NCI-H526 treated with DMSO at 0.1 percent for 48 hours (cell line): ENCODE measurements around the gene PCCA.
"Not testable (repeated sequence)": the region's sequence is repeated elsewhere in the genome, so short reads cannot be mapped to it uniquely, and the experiment has no call there.

Experiments
- DNase-seq: peaks from one replicate; lab custom pipeline; 2025; lab: John Stamatoyannopoulos, UW

PCCA gene

GRCh38 chr13:100141461-100141961 is 52.6 kb downstream of the PCCA start:
- not testable (repeated sequence) for DNase-seq

DNA sequence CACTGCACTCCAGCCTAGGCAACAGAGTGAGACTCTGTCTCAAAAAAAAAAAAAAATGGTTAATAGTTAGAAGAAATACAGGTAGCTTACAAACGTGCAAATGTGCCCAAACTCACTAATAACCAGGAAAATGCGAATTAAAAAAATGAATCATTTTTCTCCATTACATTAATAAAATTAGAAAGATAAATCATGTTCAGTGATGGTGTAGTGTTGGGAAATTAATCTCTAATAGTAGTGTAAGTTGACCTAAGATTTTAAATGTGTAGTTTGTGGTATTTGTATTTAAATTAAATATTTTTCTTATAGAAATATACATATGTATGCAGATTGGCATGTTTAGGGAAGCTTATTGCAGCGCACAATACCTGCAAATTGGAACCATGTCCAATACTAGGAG is 57.6 kb downstream of the PCCA start:
- no peak for DNase-seq

DNA sequence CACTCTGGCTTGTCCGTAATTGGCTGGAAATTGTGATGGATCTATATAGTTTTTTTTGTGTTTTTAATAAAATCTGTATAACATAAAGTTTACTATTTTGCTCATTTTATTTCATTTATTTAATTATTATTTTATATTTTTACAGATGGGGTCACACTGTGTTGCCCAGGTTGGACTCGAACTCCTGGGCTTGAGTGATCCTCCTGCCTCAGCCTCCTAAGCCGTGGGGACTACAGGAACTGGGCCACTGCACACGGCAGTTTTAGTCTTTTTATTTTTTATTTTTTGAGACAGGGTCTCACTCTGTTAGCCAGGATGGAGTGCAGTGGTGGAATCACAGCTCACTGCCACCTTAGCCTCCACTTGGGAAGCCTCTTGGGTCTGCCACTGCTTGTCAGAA is 58.9 kb downstream of the PCCA start:
- DNase-seq = no peak

- no peak for DNase-seq
Measured at GRCh38 chr13:100148422-100148821, 59.5 kb downstream of the PCCA start.

- no peak for DNase-seq
Measured at GRCh38 chr13:100149389-100149788, 60.5 kb downstream of the PCCA start.

DNA sequence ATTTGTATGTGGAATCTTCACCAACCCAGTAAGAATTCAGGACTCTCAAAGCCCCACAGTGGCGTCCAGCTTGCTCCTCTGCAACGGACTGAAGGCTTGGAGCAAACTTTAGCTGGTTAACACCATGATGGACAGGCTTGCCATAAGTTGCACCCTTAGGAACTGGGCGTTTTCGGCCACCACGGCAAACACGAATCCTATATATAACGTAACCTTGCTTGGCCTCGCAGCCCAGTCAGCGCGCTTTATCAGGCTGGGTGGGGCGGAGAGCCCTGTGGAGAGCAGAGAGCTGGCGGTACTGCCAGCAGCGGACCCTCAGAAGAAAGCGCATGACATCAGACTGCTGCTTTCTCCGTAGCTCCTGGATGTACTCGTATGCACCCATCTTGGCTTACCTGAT is 61.8 kb downstream of the PCCA start:
- not testable (repeated sequence) for DNase-seq

DNA sequence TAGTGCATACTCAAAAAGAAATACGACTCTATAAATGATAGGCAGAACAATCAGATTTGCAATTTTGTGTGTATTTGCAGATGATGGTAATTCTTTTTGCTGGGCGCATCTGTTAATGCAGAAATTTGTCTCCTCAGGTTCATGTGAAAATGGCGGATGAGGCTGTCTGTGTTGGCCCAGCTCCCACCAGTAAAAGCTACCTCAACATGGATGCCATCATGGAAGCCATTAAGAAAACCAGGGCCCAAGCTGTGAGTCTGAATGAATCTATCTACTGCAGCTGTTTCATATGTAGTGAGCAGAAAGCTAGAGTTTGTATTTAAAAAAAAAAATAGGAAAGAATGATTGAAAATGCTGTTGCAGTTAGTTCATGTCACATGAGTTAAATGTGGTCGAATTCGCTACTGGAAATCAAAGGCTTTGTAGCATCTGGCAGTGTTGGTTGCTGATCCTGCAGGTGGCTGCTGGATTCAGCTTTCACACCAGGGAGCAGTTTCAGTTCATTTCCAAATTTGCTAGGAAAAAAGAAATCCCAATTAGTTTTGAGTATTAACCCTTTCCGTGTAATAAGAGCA is 66.0 kb downstream of the PCCA start:
- DNase-seq = no peak

DNA sequence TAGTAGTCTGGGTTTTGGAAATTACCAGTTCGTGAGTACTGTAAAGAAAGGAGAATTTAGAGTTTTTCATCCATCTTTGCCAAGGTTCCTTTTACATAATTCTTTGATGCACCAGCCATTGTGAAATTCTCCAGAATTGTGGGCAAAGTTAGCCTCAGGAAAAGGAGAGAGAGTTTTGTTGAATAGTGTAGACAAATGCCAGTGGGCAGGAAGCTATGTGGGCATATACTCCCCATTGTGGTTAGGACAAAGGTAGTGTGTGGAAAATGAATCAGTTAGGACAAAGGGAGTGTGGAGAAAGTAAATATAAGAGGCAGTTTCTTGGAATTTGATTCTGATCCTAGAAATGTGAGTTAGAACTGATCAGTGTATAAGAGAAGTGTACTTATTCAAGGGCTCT is 67.9 kb downstream of the PCCA start:
- no peak for DNase-seq

- no peak for DNase-seq
Measured at GRCh38 chr13:100158569-100158968, 69.7 kb downstream of the PCCA start.

DNA sequence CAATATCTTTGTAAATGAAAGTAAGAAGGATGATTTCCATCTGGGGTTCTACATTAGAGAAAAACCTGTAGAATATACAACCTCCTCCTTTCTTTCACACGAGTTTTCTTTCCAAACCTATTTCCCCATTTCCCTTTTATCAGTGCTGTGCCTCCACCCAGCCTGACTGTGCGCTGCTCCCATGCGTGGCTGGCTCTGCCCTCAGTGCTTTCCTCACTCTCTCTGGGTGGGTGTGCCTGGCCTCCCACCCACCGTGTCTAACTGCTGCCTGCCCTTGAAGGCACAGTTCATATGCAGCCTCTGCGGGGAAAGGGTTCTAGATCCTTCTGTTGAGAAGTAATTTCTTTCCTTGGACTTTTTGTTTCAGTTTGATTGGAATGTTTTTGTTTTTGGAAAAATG is 70.7 kb downstream of the PCCA start:
- DNase-seq = no peak

- no peak for DNase-seq
Measured at GRCh38 chr13:100160450-100160849, 71.6 kb downstream of the PCCA start.

DNA sequence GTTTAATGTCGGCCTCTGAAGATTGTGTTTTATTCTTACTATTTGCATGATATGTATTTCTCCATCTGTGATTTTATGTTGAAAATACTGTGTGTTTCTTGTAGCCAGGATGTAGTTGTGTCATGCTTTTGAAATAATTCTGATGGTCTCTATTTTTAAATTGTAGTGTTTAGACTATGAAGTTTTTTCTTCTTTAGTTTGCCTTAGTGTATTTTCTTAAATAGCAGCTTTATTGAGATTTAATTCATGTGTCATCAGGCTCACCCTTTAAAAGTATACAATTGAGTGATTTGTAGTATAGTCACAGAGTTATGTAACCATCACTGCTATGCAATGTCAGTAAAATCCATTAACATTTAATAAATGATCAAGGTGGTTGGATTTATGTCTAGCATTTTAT is 74.5 kb downstream of the PCCA start:
- no peak for DNase-seq

DNA sequence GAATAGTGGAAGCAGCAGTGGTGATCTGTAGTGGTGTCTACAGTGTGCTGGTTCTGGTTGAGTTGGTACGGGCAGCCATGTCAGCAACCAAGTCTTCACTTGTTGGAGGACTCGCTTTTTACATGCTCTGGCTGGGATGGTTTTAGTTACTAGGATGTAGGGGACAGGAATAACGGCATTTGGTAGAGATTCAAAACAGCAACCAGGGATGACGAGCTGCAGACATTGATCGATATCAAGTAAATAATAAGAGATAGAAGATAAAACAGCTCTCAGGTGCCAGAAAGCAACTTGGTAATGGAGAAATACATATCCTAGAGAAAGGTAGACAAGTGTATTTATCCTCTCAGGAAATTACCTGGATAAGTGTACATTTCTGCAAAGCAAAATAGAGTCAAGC is 84.3 kb downstream of the PCCA start:
- DNase-seq = no peak

DNA sequence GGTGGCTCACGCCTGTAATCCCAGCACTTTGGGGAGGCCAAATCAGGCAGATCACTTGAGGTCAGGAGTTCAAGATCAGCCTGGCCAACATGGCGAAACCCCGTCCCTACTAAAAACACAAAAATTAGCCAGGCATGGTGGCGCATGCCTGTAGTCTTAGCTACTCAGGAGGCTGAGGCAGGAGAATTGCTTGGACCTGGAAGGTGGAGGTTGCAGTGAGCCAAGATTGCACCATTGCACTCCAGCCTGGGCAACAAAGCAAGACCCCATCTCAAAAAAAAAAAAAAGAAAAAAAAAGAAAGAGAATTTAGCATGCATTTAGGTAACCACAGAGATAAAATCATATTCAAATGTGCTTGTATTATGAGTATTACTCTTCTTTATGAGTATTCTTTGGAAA is 85.6 kb downstream of the PCCA start:
- not testable (repeated sequence) for DNase-seq

DNA sequence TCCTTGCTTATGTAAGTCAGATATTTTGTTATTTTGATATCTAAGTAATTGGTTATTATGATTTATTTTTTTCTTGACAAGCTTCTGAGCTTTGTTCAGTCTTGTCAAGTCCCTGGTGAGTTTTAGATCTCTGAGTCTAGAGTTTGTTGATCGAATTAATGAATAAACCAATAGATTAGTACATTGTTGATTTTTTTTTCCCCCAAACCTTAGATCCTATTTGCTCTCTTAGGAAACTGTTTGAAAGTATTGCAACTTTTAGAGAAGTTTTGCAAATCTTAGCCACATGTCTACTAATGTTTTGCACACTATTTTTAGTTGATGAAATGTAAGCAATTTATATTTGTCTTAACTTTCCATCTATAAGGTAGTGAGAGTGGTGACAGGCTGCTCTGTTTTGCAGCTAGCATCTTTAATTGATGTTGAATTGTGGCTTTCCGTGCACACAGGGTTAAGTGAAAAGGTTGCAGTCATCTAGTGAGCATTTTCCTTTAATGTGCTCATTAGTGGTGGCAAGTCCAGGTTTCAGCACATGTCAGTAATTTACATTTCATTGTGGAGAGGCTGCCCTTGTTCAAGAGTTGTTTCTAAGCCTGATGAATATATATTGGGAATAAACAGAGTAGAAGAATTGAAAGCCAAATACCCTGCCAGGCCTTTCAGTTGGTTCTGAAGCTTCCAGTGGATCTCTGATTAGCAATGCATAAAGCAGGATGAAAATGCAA is 86.3 kb downstream of the PCCA start:
- DNase-seq = no peak

GRCh38 chr13:100175803-100176182 is 86.9 kb downstream of the PCCA start:
- no peak for DNase-seq

DNA sequence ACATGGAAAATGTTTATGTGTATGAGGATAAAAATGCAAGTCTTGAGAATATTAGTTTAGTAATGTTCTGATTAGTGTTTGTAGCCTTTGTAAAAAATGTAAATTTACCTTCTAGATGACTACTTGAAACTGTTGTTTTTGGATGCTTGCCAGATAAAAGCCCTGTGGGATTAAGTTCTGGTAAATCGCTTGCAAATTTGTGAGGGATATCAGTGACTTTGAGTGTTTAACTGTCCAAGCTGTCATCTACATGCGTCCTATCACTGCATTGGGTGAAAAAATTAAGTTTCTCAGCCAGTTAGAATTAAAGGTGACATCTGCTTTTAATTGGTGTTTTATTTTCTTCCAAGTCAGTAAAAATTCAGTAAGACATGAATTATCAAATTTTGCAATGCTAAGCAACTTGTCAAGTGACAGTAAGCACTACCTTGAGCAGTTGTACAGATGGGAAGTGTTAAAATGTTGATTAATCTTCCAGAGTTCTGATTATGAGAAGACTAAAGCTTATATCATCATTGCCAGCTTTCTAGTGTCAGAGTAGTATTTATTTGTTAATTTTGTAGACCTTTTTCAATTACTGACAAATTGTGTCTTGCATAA is 88.0 kb downstream of the PCCA start:
- DNase-seq = no peak

DNA sequence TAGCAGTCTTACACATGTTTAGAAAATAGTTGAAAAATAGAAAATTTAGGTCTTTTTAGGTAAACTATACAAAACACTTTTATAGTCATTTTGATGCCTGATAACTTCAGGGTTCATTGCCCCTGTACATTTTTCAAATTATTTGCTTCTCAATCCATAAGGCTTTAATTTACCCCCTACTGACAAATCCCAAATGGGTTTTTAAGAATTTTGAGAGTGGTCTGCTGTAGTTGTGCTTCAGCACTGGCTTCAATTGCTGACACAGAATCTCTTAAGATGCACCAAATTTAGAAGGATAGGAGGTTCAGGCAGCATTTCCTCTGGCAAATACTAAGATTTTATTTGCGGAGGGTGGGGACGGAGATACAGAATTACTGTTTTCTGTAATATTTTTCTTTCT is 89.4 kb downstream of the PCCA start:
- no peak for DNase-seq

GRCh38 chr13:100179276-100179675 is 90.4 kb downstream of the PCCA start:
- no peak for DNase-seq

- DNase-seq = no peak
Measured at GRCh38 chr13:100182900-100183490, 94.1 kb downstream of the PCCA start.

- DNase-seq = no peak
Measured at GRCh38 chr13:100184095-100184494, 95.2 kb downstream of the PCCA start.

DNA sequence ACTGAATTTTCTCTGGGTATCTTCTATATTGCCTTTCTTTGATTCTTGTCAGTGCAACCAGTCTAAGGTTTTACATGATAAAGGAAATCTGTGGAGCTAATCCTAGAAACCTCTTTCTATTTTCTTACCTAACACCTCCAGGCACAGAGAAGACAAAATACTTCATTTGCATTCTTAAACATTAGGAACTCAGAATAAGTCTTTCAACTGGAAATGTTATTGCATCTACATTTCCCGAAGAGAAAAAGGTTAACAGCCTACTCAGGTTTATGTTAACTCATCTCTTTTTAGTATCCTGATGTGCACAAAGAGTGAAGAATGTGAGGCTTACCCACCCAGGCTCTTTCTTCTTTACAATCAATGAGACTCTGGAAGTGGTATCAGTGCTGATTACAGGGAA is 106.7 kb downstream of the PCCA start:
- no peak for DNase-seq

- no peak for DNase-seq
Measured at GRCh38 chr13:100196375-100196774, 107.5 kb downstream of the PCCA start.
